ENCODE results near the gene PFAS.

The PFAS gene

GRCh38 chr17:8223356-8224126 is 25.5 kb upstream of the PFAS start:
- TF ChIP-seq CTCF (conservative IDR thresholded peaks at IDR 0.05; ENCODE audit: low read depth, low read length) = peak; percentile 13; the same call in 1 of the 2 replicates
- no peaks in the 10 kb centered on the region for H4K20me1 ChIP-seq (ENCODE audit: insufficient read depth)
- H3K36me3 ChIP-seq (ENCODE audit: insufficient read depth) = no peaks in the 10 kb centered on the region
- no peak overlapping the region; the same call in 1 of the 2 replicates for H2AFZ ChIP-seq (ENCODE audit: low read depth)
- no peaks in the 10 kb centered on the region for H3K79me2 ChIP-seq (ENCODE audit: insufficient read depth, low read depth)
- no peaks in the 10 kb centered on the region for H3K4me1 ChIP-seq (ENCODE audit: low read depth, poor library complexity, severe bottlenecking)
- H3K27ac ChIP-seq = peak overlapping the region; percentile 74
- no peaks in the 10 kb centered on the region for H3K27me3 ChIP-seq (ENCODE audit: insufficient read depth, low read depth)
- H3K9ac ChIP-seq = peak overlapping the region; percentile 59; the same call in 1 of the 2 replicates
- no peak overlapping the region for H3K4me2 ChIP-seq
- H3K4me3 ChIP-seq (IDR thresholded peaks at IDR 0.05; ENCODE audit: insufficient read depth, low read depth, low read length) = no peak overlapping the region

- no peak overlapping the region for H3K9ac ChIP-seq
- H3K4me3 ChIP-seq (IDR thresholded peaks at IDR 0.05; ENCODE audit: insufficient read depth, low read depth, low read length) = no peak overlapping the region
- H3K4me2 ChIP-seq = no peak overlapping the region
- no peak overlapping the region for H3K27ac ChIP-seq
- H4K20me1 ChIP-seq (ENCODE audit: insufficient read depth) = no peaks in the 10 kb centered on the region
- no peaks in the 10 kb centered on the region for H3K27me3 ChIP-seq (ENCODE audit: insufficient read depth, low read depth)
- no peaks in the 10 kb centered on the region for H3K36me3 ChIP-seq (ENCODE audit: insufficient read depth)
- no peak overlapping the region for H2AFZ ChIP-seq (ENCODE audit: low read depth)
- no peaks in the 10 kb centered on the region for H3K79me2 ChIP-seq (ENCODE audit: insufficient read depth, low read depth)
- H3K4me1 ChIP-seq (ENCODE audit: low read depth, poor library complexity, severe bottlenecking) = no peaks in the 10 kb centered on the region
- no peak for TF ChIP-seq CTCF (conservative IDR thresholded peaks at IDR 0.05; ENCODE audit: low read depth, low read length)
These were observed 23.9 kb upstream of the PFAS start for GRCh38 chr17:8224891-8225812.

- Histone ChIP-seq H3K27ac (no peak overlapping the region), H3K4me3 (IDR thresholded peaks at IDR 0.05; ENCODE audit: insufficient read depth, low read depth, low read length) (no peak overlapping the region), H2AFZ (ENCODE audit: low read depth) (no peak overlapping the region), H3K79me2 (ENCODE audit: insufficient read depth, low read depth) (no peaks in the 10 kb centered on the region), H3K9ac (no peak overlapping the region), H4K20me1 (ENCODE audit: insufficient read depth) (no peaks in the 10 kb centered on the region), H3K4me2 (no peak overlapping the region), H3K27me3 (ENCODE audit: insufficient read depth, low read depth) (no peaks in the 10 kb centered on the region), H3K4me1 (ENCODE audit: low read depth, poor library complexity, severe bottlenecking) (no peaks in the 10 kb centered on the region), H3K36me3 (ENCODE audit: insufficient read depth) (no peaks in the 10 kb centered on the region)
- no peak for TF ChIP-seq CTCF (conservative IDR thresholded peaks at IDR 0.05; ENCODE audit: low read depth, low read length)
These were observed 23.1 kb upstream of the PFAS start for GRCh38 chr17:8225813-8226535.

GRCh38 chr17:8226536-8227237 is 22.4 kb upstream of the PFAS start:
- Histone ChIP-seq H3K9ac (no peak overlapping the region), H3K27ac (no peak overlapping the region), H3K36me3 (ENCODE audit: insufficient read depth) (no peaks in the 10 kb centered on the region), H3K79me2 (ENCODE audit: insufficient read depth, low read depth) (no peaks in the 10 kb centered on the region), H3K4me1 (ENCODE audit: low read depth, poor library complexity, severe bottlenecking) (no peaks in the 10 kb centered on the region), H3K4me3 (IDR thresholded peaks at IDR 0.05; ENCODE audit: insufficient read depth, low read depth, low read length) (no peak overlapping the region), H4K20me1 (ENCODE audit: insufficient read depth) (no peaks in the 10 kb centered on the region), H2AFZ (ENCODE audit: low read depth) (no peak overlapping the region), H3K27me3 (ENCODE audit: insufficient read depth, low read depth) (no peaks in the 10 kb centered on the region), H3K4me2 (no peak overlapping the region)
- TF ChIP-seq CTCF (conservative IDR thresholded peaks at IDR 0.05; ENCODE audit: low read depth, low read length) = no peak

Measured in KMS-11 (cell line).